NK-92 treated with Interleukin-12 subunit alpha and Interleukin-12 subunit beta, amount 100 ng/mL, for 24 hours (cell line): ENCODE measurements around the gene TTYH2.
"Not testable (repeated sequence)": the region's sequence is repeated elsewhere in the genome, so short reads cannot be mapped to it uniquely, and the experiment has no call there.

Experiments
- DNase-seq: peaks from one replicate; lab custom pipeline; 2025; lab: John Stamatoyannopoulos, UW

TTYH2 gene

DNA sequence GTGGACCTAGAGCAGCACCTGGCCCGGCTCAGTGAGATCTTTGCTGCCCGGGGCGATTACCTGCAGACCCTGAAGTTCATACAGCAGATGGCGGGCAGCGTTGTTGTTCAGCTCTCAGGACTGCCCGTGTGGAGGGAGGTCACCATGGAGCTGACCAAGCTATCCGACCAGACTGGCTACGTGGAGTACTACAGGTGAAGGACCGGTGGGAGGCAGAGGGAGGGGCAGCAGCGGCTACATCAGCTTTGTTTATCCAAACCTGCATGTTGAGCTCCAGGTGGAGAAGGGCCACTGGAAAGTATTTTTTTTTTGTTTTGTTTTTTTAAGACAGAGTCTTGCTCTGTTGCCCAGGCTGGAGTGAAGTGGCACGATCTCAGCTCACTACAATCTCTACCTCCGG lies 23.9 kb downstream of the TTYH2 start:
- DNase-seq = no peak

DNA sequence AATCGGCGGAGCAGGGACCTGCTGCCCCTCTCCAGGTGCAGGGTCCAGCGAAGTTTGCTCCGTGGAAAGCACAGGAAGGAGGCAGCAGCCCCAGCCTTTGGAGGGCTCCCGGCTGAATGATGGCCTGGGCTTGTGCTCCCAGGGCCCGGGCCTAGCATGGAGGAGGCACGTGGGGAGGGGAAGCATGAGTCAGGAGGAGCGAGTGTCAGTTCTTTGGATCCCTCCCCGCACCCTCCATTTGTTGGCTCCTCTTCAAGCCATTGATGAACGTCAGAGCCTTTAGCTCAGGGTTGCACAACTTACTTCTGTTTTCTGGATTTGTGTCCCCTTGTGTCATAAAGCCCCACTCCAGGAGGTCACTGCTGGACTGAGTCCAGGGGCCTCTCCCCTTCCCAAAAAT lies 25.8 kb downstream of the TTYH2 start:
- DNase-seq = no peak

DNA sequence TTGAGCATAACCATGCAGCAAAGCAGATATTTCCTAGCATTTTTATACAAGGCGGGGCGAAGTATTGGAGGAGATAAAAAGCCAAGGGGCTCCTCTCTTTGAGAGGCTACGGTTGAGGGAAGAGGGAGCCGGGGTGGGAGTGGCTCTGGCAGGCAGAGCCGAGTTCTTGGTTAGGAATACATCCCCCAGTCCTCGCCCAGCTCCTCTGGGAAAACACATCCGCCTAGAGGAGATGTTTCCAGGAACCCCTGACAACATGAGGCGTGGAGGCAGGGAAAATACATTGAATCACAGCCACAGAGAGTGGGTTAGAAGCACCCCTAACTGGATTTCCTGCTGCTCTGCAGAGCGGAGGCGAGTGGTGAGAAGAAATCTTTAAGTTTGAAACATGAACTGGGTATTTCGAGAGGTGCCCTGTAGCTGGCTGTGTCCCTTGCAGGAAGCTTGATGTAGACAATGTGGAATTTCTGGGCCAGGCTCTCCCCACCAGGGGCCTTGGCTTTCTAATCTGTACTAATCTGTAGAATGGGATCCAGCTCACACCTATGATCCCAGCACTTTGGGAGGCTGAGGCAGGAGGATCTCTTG lies 27.3 kb downstream of the TTYH2 start:
- no peak for DNase-seq

DNA sequence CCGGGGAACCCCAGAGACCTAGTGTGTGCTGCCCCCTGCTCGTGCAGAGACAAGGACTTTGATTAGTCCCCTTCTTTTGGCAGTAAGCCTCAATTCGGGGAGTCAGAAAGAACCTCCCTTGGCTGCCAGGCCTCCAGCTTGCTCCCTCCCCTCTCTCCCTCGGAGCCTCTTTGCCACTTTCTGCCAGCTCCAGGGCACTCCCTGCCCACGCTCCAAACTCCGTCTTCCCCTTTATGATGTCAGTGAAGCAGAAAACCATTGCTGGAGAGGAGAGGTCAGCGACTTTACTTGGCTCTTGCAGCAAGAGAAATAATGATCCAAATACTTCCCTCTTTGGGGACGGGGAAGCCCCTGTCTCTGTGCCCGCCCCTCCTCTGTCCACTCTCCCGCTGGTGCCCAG lies 28.1 kb downstream of the TTYH2 start:
- DNase-seq = no peak

DNA sequence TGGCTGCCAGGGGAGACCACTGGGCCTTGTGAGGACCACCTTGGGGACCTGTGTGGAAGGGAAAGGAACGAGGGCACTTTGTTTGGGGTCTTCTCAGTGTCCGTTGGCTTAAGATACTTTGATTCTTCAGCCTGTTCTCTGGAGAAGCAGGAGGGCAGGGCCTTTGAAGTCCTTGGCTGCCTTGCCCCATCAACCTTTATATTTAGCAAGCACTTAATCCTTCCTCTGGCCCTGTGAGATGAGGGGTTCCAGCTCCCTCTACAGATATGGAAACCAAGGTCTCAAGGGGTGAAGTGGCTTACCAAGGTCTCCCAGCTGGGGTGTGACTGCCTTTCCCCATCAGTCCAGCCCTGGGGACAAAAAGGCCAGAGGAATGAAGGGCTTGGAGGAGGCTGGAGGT lies 28.5 kb downstream of the TTYH2 start:
- no peak for DNase-seq

DNA sequence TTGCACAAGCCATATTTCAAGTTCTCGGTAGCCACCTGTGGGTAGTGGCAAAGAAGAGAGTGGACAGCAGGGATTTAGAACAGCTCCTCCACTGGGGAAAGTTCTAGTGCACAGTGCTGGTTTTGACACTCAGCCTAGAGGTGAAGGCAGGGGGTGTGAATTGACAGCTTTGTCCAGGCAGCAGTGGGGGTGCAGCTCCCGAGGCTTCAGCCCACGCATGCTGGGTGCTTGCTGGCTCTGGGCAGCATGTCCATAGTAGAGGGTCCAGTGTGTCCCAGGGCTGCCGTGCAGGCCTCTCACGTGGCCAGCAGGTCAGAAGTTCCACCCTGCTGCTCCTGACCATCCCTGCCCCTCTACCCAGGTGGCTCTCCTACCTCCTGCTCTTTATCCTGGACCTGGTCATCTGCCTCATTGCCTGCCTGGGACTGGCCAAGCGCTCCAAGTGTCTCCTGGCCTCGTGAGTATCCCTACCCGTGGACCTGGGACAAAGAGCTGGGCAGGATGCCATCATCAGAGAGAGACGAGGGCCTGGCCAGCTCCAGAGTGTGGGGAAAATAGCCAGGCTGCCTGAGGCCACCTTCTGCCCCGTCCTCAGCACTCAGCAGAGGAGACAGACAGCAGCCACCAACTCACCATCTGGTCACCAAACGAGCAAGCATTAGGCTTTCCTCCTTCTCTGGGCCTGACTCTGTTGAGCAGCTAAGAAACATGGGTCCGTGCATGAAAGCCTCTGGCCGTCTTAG lies 29.8 kb downstream of the TTYH2 start:
- DNase-seq = no peak

DNA sequence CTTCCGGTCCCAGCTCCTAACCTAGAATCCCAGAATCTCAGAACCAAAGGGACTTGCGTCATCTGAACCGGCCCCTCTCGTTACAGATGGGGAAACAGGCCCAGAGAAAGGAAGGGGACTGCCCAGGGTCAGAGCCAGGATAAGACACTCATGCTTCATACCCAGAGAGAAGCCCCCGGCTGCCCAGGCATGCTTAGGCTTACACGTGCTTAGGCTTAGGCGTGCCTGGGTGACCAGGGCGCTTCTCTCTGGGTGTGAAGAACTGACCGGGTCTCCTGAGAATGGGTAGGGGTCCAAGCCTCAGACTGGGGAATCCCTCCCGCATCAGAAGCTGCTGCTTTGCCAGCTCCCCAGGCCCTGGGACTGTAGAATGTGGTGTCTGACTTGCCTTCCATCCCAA lies 30.8 kb downstream of the TTYH2 start:
- DNase-seq = no peak

DNA sequence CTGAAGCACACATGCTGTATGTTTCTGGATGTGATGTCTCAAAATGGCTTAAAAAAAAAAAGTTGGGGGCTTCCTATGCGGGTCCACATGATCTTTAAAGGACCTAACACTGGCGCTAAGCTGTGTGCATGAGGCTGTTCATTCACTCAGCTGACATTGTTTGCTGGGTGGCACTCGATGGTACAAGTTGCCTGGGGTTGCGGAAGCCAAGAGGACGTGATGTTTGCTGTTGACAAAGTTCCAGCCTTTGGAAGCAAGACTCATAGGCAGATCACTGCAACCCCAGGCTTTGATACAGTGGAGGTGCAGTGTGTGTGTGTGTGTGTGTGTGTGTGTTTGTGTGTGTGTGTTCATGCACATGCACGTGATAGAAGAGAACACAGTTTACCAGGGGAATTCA lies 31.2 kb downstream of the TTYH2 start:
- no peak for DNase-seq

DNA sequence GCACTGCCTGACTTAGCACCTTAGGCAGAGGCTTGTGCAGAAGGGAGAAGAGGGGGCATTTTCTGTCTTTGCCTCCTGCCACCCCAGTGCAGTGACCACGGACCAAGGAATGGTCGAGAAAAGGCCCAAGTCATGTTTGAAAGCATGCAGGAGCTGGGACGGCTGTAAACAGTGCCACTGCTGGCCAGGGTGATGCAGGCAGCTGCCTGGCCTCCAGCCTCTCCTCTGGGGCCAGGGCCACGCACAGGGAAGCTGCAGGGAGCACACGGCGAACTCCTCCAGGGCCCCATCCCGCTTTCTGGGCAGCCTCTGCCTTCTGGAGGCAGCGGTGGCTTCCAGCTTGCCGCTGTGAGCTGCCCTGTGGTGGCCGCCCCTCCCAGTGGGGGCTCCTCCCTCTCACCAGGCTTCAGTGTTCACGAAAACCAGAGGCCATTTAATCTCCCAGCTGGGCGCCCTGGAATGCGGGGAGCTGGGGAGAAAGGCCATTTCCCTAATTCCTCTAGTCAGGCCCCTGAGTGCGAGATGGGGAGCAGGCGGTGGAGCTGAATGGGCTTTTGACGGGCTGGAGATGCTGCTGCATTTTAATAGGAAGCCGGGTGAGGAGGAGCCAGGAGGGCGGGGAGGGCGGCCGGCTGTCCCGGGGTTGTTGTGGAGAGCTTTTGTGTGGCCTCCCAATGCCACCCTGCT lies 31.9 kb downstream of the TTYH2 start:
- DNase-seq = no peak

DNA sequence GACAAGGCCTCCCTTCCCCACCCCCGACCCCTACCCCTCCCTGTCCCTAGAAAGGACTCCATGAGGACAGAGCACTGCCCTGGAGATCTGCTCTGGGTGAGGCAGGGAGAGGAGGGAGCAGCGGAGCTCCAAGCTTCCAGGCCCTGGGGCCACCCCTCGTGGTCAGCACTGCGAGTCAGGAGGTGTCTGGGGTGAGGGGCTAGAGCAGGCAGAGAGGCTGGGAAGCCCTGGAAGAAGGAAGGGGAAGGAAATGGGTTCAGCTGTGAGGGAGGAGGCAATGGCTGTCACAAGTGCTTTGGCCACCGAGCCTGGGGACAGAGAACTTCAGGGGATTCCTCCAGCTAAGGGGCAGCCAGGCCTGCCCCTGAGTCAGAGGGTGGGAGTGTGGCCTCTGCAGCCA lies 32.5 kb downstream of the TTYH2 start:
- no peak for DNase-seq

DNA sequence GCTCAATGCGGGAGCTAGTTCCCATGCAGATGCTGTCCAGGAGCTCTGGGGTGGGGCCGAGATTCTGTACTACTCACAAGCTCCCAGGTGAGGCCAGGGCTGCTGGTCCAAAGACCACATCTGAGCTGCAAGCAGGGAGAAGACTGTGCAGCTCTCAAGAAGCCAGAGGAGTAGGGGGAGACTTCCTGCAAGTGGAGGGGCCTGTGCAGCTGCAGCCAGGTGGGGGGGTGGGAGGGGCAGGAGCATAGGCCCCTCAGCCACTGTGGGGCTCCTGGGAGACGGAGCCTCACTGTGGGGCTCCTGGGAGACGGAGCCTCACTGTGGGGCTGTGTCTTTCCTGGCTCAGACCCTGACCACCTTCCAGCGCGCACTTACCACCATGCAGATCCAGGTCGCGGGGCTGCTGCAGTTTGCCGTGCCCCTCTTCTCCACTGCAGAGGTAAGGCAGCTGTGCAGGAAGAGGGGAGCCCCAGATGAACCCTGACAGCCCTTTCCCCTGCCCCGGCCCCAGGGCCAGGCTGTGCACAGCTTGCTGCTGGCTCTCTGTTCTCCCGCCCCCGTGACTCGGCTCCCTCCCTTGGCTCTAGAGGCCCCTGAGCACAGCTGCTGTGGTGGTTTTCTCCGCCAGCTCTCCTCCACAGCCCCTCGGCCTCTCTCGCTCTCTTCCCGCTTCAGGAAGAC lies 36.4 kb downstream of the TTYH2 start:
- no peak for DNase-seq

DNA sequence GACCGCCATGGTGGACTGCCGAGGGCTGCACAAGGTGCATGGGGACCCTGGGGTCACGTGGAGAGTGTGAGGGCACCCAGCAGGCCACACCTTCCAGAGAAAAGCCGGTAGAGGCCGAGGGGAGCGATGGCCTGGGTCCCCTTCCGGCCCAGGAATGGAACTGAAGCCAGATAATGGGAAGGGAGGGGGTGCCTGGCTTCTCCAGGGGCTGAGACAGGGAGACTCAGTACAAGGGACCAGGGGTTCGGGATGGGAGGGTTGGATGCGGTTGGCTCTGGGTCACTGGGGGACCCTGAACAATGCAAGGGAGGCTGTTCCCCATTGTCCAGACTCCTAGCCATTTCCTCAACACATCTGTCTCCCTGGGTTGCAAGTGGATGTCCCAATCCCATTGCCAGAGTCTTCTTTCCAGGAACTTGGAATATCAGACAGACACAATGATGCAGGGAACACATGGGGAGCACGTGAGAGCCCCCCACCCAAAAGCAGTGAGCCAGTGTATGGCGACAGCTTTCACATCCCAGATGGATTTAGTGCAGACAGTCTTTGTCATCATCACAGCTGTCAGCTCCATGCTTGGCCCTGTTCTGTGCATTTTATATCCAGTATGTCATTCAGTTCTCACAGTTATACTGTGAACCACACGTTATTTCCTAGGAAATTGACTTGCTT lies 37.1 kb downstream of the TTYH2 start:
- no peak for DNase-seq

DNA sequence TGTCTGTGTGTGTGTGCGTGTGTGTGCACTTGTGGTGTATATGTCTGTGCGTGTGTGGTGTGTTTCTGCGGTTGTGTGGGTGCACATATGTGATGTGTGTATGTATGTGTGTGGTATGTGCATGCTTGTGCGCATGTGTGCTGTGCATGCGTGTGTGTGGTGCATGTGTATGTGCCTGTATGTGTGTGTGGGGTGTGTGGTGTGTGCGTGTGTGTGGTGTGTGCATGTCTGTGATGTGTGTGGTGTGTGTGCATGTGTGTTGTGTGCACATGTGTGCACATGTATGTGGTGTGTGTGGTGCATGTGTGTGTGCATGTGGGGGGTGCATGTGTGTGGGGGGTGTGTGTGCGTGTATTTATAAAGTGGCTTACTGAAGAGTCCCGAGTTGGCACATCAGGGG lies 37.7 kb downstream of the TTYH2 start:
- no peak for DNase-seq

DNA sequence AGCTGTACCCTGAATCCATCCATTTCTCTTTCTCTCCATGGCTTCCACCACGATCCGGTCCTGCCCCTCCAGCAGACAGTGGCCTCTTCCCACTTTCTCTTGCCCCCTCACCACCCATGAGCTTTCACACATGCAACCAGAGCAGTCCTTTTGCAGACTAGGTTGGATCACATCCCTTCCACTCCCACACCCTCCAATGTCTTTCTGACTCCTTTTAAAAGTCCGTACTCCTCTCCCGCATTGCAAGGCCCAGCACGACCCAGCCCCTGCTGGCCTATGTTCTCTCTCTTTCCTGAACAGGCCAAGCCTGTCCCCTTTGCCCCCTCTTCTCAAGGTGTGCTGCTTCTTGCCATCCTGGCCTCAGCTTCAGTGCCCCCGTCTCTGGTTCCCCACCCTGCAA lies 38.2 kb downstream of the TTYH2 start:
- DNase-seq = no peak

DNA sequence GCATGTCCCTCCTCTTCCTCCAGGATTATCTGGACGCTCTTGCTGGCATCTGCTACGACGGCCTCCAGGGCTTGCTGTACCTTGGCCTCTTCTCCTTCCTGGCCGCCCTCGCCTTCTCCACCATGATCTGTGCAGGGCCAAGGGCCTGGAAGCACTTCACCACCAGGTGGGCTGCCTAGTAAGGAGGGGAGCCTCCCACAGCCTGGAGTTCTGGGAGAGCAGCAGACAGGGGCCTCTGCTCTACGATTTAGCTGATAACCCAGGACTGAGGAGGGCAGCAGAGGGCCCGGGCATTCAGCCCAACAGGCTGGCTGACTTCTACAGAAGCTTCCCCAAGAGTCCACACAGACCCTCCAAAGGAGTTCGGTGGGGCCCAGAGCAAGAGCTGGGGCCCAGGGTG lies 38.8 kb downstream of the TTYH2 start:
- no peak for DNase-seq

DNA sequence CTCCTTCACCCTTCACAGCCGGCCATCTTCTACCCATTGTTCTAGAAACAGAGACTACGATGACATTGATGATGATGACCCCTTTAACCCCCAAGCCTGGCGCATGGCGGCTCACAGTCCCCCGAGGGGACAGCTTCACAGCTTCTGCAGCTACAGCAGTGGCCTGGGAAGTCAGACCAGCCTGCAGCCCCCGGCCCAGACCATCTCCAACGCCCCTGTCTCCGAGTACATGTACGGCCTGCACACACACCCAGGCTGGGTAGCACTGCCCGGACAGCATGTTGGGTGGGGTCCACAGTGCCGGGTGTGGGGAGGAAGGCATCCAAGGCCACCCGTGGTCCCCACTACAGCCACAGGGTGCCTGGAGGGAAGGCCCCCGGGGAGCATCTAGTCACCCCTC lies 39.7 kb downstream of the TTYH2 start:
- DNase-seq = no peak

DNA sequence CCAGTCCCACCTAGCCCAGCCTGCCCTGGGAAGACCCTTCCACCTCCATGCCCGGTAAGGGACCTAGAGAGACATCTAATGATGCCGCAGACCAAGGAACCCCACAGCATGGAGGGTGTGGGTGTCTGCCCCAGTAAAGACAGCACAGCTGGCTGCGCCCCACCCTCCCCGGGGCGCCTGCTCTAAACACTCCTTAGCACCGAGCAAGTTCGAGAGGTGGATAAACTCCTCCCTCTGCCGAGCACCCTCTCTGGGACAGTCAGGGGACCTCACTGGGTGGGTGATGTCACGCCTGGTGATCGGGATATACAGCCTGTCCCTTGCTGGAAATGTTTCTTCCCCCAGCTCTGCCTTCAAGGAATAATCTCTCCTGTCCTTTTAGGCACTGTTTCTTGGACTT lies 43.9 kb downstream of the TTYH2 start:
- DNase-seq = no peak

DNA sequence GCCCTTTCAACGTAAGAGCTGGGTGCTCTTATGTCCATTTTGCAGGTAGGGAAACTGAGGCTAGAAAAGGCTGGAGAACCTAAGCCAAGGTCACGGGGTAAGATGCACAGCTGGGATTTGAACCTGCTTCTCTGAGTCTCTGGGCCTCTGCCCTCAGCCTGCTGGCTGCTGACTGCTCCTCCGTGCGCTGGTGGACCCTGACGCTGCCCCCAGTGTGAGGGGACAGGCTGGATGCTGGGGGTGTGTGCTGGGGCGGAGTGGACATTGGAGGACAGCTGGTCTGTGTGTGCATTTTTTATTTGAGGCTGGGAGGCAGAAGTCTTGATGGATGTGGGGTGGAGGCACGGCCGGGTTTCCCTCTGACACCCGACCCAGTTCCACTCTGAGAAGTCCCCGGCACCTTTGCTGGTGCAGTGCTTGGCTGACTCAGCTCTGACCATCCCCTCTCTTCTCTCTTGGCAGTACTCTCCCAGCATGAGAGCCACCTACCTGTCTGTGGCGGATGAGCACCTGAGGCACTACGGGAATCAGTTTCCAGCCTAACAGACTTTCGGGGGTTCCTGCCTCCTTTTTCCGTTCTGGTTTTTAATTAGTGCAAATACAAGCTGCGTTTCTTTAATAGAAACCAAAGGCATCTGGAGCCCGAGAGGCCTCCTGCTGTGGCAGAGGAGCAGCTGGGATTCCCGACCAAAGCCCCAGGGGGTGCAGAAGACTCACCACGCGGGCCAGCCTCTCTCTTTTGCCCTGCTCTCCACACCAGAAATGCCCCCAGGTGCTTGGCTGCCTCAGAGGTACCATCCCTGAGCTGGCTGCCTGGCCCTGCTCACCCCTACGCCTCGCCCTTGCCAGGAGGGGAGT lies 46.5 kb downstream of the TTYH2 start:
- no peak for DNase-seq

DNA sequence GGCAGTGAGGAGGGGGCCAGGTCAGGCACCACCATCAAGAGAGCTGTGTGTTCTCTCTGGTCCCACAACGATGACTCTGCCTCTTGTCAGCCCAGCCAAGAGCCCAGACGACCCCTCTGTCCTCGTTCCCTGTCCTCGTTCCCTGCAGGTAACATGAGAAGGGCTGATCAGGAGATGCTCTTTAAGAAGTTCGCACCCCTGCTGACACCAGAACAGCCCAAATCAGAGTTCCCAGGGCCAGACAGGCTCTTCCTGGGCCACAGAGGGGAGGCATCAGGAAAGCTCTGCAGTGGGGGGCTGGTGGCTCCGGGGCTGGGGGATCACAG lies 47.1 kb downstream of the TTYH2 start:
- no peak for DNase-seq

DNA sequence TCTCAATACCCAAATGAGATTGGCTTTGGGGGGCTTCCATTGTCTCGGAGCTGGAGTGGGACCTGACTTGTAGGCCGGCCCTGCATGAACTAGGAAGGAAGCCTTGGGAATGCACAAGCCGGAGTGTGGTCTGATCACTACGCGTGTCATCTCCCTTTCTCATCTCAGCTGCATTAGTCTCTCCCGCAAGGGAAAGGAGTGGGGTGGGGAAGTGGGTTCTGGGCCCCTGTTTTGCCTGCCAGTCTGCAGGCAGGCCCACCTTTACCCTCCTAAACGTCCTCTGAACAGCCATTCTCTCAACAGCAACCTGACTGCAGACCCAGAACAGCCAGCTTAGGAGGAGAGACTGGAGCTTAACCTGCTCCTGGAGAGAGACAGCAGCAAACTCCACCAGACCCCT lies 49.2 kb downstream of the TTYH2 start:
- no peak for DNase-seq

DNA sequence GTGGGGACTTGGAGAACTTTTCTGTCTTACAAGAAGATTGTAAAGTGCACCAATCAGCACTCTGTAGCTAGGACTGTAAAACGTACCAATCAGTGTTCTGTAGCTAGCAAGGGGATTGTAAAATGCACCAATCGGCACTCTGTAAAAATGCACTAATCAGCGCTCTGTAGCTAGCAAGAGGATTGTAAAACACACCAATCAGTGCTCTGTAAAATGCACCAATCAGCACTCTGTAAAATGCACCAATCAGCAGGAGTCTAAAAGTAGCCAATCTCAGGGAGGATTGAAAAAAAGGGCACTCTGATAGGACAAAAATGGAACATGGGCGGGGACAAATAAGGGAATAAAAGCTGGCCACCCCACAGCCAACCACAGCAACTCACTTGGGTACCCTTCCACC lies 53.7 kb downstream of the TTYH2 start:
- DNase-seq = not testable (repeated sequence)

DNA sequence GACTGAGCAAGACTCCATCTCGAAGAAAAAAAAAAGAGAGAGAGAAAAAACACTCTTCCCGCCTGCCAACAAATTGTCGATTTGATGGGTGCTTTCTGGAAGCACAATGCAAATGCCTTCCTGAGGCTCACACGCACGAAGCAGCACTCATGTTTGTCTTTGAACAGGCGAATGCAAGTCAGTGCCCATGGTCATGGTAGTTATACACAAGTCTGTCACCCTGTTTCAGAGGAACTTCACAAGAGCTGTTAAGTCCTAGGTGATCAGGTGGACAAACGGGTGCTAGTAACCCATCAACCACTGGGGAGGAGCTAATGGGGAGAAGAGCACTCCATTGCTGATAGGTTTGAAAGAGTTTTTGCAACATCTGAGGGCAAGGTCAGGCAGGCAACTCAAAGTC lies 54.2 kb downstream of the TTYH2 start:
- DNase-seq = no peak
